Type B pancreatic cell (in vitro differentiated cells): ENCODE data around the gene CHD9NB. TPM values are rescaled to one million over a fixed set of nuclear protein-coding genes. Genes with fewer than 3 reads are reported as not detected.

ENCODE experiments used
- DNase-seq: peaks from one replicate; pipeline ENCODE4 v3.0.0; 2021; ENCODE audit warnings: mixed read lengths; ENCODE audit not compliant: unreplicated experiment; ENCODE audit errors: extremely low spot score
- H3K27ac Mint-ChIP-seq: 2 replicates; pipeline ENCODE4 v1.8.0; 2021; ENCODE audit warnings: mild to moderate bottlenecking, mixed read lengths
- H3K27me3 Mint-ChIP-seq: 2 replicates; pipeline ENCODE4 v1.8.0; 2021; ENCODE audit warnings: mixed read lengths
- H3K36me3 Mint-ChIP-seq: 2 replicates; pipeline ENCODE4 v1.8.0; 2021; ENCODE audit warnings: mixed read lengths
- H3K4me1 Mint-ChIP-seq: one replicate; pipeline ENCODE4 v1.8.0; 2021; ENCODE audit warnings: mixed read lengths; ENCODE audit not compliant: unreplicated experiment
- H3K4me3 Mint-ChIP-seq: 2 replicates; pipeline ENCODE4 v1.8.0; 2021; ENCODE audit warnings: mild to moderate bottlenecking, mixed read lengths
- H3K9me3 Mint-ChIP-seq: 2 replicates; pipeline ENCODE4 v1.8.0; 2021; ENCODE audit warnings: mixed read lengths
- total RNA-seq: library from RNA; stranded (reverse); gene quantifications from 2 replicates; pipeline ENCODE4 v1.2.1, GENCODE V29; 2021; ENCODE audit warnings: low replicate concordance
- TF ChIP-seq, protein P1 (sequence below): fragments of 200-600 bp; sonication (generic); conservative IDR thresholded peaks from 2 replicates; pipeline ENCODE4 v1.5.0; 2021; ENCODE audit warnings: antibody characterized with exemption, mild to moderate bottlenecking

CHD9NB gene
- total RNA-seq, 1 donor from 2014 or later, result 4.4 TPM

DNA sequence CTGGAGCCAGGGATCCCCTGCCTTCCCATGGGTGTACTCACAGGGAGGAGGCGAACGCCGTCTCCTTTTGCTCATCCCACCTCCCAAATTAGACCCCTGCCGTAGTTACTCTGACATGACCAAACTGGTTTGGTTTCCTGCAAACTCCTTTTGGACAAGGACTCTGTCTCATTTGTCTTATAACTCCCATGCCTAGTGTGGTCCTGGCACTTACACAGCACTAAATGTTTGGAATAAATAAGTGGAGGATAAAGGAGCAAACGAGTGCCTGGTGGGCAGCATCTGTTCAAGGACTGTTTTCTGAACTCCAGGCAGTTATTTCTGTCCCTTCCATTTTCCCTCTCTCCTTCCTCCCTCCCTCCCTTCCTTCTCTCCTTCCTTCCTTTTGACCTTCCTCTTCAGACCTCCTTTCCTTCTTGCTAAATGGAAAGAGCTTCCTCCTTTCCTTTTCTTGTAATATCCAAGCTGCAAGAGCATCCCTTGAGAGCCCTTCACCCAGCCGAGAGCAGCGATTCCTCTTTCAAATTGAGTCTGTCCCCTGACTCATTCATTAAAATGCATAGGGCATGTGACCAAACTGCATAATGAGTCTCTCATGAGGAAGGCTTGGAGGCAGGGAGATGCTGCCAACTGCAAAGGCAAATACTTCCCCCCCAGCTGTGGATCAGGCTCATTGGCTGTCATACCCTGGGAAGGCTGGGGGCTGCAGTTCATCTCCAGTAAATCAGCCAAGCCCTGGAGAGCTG is 38.9 kb upstream of the CHD9NB start:
- no peaks in the 10 kb centered on the region for H3K9me3 Mint-ChIP-seq
- H3K27me3 Mint-ChIP-seq, result no peaks in the 10 kb centered on the region
- H3K4me1 Mint-ChIP-seq, result peaks cover 31% of the 10 kb centered on the region
- peak overlapping the region; percentile 74 for H3K4me3 Mint-ChIP-seq
- DNase-seq, result no peak
- peak overlapping the region; percentile 19 for H3K27ac Mint-ChIP-seq
- TF ChIP-seq, protein P1, sequence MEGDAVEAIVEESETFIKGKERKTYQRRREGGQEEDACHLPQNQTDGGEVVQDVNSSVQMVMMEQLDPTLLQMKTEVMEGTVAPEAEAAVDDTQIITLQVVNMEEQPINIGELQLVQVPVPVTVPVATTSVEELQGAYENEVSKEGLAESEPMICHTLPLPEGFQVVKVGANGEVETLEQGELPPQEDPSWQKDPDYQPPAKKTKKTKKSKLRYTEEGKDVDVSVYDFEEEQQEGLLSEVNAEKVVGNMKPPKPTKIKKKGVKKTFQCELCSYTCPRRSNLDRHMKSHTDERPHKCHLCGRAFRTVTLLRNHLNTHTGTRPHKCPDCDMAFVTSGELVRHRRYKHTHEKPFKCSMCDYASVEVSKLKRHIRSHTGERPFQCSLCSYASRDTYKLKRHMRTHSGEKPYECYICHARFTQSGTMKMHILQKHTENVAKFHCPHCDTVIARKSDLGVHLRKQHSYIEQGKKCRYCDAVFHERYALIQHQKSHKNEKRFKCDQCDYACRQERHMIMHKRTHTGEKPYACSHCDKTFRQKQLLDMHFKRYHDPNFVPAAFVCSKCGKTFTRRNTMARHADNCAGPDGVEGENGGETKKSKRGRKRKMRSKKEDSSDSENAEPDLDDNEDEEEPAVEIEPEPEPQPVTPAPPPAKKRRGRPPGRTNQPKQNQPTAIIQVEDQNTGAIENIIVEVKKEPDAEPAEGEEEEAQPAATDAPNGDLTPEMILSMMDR, result no peak
- no peaks in the 10 kb centered on the region for H3K36me3 Mint-ChIP-seq

DNA sequence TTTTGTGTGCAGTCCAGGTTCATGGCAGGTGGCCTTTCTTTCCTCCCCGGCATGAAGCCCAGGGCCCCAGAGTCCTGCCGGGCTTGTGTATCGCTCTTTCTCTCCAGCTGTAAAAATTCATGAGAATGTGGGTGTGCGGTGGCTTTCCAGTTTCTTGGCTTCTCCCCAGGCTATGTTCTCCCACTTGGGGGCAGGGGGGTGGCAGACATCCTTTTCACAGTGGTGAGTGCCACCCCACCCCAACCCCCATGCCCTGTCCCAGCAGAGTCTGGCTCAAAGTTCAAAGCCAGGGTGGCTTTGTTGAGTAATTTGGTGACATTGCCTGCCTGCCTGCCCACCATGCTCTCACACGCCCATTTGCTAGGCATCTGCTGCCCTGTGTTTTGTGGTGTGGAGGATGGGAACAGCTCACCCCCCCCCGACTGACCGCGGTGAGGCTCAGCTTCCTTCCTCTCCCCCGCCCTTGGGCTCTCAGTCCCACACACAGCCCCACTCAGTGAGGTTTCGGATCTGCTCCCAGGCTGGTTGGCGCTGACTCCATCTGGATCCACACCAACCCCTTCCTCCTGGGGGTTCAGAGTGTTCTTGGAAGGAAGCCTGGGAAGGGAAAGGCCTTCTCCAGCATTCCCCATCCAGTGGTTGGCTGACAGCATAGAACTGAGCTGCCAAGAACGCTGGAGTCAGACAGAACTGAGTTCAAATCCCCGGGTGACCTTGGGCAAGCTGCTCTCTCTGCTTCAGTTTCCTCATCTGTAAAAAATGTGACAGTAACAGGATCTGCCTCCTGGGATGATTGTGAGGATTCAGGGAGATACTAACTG is 38.1 kb upstream of the CHD9NB start:
- Mint-ChIP-seq H3K36me3 (no peaks in the 10 kb centered on the region), H3K4me1 (peaks cover 37% of the 10 kb centered on the region), H3K9me3 (no peaks in the 10 kb centered on the region), H3K27me3 (no peaks in the 10 kb centered on the region), H3K4me3 (no peak overlapping the region), H3K27ac (peak overlapping the region; percentile 32)
- TF ChIP-seq, protein P1, result no peak
- DNase-seq, result no peak

DNA sequence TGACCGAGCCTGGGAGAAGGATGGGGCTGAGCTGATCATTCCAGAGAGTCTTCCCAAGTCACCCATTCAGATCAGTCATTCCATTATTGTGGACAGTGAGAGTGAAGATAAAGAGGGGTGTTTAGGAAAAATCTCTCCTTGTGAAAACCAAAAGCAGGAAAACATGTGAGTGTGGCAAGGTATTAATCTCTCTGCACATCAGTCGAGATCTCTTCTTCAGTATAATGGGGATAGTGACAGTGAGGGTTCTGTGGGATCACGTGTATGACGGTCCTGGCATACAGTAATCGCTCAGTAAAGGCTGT is 37.5 kb upstream of the CHD9NB start:
- Mint-ChIP-seq H3K36me3 (no peaks in the 10 kb centered on the region), H3K27ac (peak overlapping the region; percentile 32), H3K4me3 (no peak overlapping the region), H3K9me3 (no peaks in the 10 kb centered on the region), H3K27me3 (no peaks in the 10 kb centered on the region), H3K4me1 (peaks cover 43% of the 10 kb centered on the region)
- no peak for DNase-seq
- TF ChIP-seq, protein P1, result no peak

DNA sequence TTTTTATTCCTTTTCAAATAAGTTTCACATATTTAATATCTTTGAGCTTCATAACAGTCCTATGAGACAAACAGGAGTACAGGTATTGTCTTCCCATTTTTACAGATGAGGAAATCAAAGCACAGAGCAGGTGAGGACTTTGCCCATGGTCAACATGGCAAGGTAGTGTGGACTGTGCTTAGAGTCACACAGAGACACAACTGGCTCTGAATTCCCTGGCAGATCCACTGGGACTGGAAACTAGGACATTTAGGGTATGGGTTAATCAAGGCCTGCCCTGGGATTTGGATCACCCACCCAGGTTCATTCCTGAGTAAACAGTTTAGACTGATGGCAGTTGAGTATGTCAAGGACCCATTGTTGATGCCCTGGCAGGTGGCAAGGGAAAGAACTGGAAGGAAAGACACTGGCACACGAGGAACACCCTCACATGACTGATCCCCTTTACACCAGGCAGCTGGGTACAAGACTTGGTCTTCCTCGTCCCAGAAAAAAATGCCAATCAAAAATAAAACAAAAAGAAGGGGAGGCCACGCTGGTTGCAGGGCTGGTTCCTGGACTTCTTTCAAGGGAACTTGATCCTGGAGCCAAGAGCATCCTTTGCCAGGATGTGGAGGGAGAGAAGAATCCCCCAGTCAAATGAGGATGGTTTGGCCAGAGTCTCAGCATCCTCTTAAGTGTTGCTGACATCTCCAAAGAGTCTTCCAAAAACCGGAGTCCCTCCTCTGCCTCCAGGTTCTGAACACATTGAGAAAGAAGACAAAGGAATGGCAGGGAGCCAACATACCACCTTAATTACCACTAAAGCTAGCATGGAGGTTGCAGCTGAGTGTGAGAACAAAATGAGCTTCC is 37.0 kb upstream of the CHD9NB start:
- no peak for DNase-seq
- Mint-ChIP-seq H3K36me3 (no peaks in the 10 kb centered on the region), H3K27me3 (no peaks in the 10 kb centered on the region), H3K4me1 (peaks cover 40% of the 10 kb centered on the region), H3K4me3 (no peak overlapping the region), H3K27ac (peak overlapping the region; percentile 32), H3K9me3 (no peaks in the 10 kb centered on the region)
- TF ChIP-seq, protein P1, result no peak

DNA sequence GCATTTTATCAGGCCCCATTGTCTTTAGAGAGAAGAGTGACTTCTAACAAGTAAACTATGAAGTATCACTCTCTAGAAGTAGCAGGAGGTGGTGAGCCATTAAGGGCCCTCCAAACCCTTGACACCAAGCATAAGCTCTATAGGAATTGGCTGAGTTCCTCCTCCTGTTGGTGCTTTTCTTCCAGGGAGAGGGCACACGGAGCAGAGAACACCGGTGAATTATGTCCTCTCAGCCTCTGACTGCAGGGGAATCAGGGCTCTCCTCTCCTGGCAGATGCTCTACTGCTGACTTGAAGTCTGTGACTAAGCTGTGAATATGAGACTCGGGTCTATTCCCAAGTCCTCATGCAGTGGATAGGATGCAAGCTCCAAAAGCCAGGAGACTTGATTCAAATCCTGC is 34.4 kb upstream of the CHD9NB start:
- H3K36me3 Mint-ChIP-seq, result no peaks in the 10 kb centered on the region
- H3K27me3 Mint-ChIP-seq, result no peaks in the 10 kb centered on the region
- no peak overlapping the region for H3K27ac Mint-ChIP-seq
- TF ChIP-seq, protein P1, result no peak
- peaks cover 47% of the 10 kb centered on the region for H3K4me1 Mint-ChIP-seq
- DNase-seq, result no peak
- no peaks in the 10 kb centered on the region for H3K9me3 Mint-ChIP-seq
- no peak overlapping the region for H3K4me3 Mint-ChIP-seq
